Loucy (cell line): ENCODE data around the gene RIPOR2.

Experiments
- CTCF ChIP-seq: fragments of 200-600 bp; sonication (generic); conservative IDR thresholded peaks from 2 replicates; pipeline ENCODE4 v1.5.1; 2014; ENCODE audit warnings: mild to moderate bottlenecking, antibody characterized with exemption, low read length
- EZH2phosphoT487 ChIP-seq: fragments of 200-600 bp; IDR thresholded peaks from 2 replicates; pipeline ENCODE4 v1.6.1; 2018; ENCODE audit warnings: antibody characterized with exemption, mild to moderate bottlenecking, moderate library complexity, borderline replicate concordance

- TF ChIP-seq CTCF (no peak), EZH2phosphoT487 (no peak)
Observed at GRCh38 chr6:24910961-24911725, 24.6 kb downstream of the RIPOR2 start.
